Breast epithelium (tissue), 4 donors: ENCODE measurements around the gene MAP4K4. TPM values are rescaled to one million over a fixed set of nuclear protein-coding genes. Genes with fewer than 3 reads are reported as not detected.

Source experiments
- DNase-seq, 2 donors: peaks; one replicate each; pipeline ENCODE4 v3.0.0-alpha.2; 2019; ENCODE audit warnings: low spot score in 2 of 2
- H3K27ac ChIP-seq, 2 donors: fragments of 200-600 bp; sonication (generic) in 1 of 2; one replicate each; pipeline ENCODE4 v1.5.1; 2016 to 2019; ENCODE audit warnings: mild to moderate bottlenecking in 1 of 2
- H3K27me3 ChIP-seq, 2 donors: fragments of 200-600 bp; sonication (generic) in 1 of 2; one replicate each; pipeline versions ENCODE4 v1.5.1 to v1.6.0; 2017 to 2019; ENCODE audit warnings: control low read depth in 1 of 2, mild to moderate bottlenecking in 1 of 2
- H3K36me3 ChIP-seq: fragments of 200-600 bp; one replicate; pipeline ENCODE4 v1.5.1; 2019
- H3K4me1 ChIP-seq, 2 donors: fragments of 200-600 bp; sonication (generic); one replicate each; pipeline ENCODE4 v1.5.1; 2016 to 2019; ENCODE audit warnings: control low read depth in 1 of 2
- H3K4me3 ChIP-seq, 3 donors: fragments of 200-600 bp; sonication (generic); 1 replicate in 2 of 3; 2 replicates in 1 of 3; pipeline ENCODE4 v1.5.1; 2016 to 2019; ENCODE audit warnings: mild to moderate bottlenecking in 3 of 3, moderate library complexity in 2 of 3
- H3K9me3 ChIP-seq, 2 donors: fragments of 200-600 bp; sonication (generic) in 1 of 2; one replicate each; pipeline ENCODE4 v1.5.1; 2016 to 2019; ENCODE audit warnings: control low read depth in 1 of 2
- CTCF ChIP-seq, 3 donors: fragments of 450-650 bp; IDR thresholded peaks; one replicate each; pipeline ENCODE4 v1.5.1; 2016 to 2017; ENCODE audit warnings: antibody characterized with exemption in 3 of 3, mild to moderate bottlenecking in 3 of 3, moderate library complexity in 3 of 3
- POLR2A ChIP-seq: fragments of 450-650 bp; IDR thresholded peaks from one replicate; pipeline ENCODE4 v1.6.1; 2016; ENCODE audit warnings: antibody characterized with exemption, mild to moderate bottlenecking, moderate library complexity
- POLR2AphosphoS5 ChIP-seq, 3 donors: sonication (generic); formaldehyde crosslinking; IDR thresholded peaks; one replicate each; pipeline ENCODE4 v1.6.1; 2017; ENCODE audit warnings: antibody characterized with exemption in 3 of 3
- intact Hi-C: fragments of 100-400 bp; cut with DNase I; formaldehyde crosslinking; loops from one replicate; pipeline ENCODE4 v1.15.1; 2023; ENCODE audit warnings: low total_unique reads
- total RNA-seq, 3 donors: library from RNA; depleted of rRNA; stranded (reverse); fragments of >200 nt; gene quantifications; one replicate each; pipeline ENCODE4 v1.1.0, GENCODE V29; 2016

Gene MAP4K4
- total RNA-seq, 3 donors from 2014 or later = 62.1 to 89.1 (median 74.7) TPM

DNA sequence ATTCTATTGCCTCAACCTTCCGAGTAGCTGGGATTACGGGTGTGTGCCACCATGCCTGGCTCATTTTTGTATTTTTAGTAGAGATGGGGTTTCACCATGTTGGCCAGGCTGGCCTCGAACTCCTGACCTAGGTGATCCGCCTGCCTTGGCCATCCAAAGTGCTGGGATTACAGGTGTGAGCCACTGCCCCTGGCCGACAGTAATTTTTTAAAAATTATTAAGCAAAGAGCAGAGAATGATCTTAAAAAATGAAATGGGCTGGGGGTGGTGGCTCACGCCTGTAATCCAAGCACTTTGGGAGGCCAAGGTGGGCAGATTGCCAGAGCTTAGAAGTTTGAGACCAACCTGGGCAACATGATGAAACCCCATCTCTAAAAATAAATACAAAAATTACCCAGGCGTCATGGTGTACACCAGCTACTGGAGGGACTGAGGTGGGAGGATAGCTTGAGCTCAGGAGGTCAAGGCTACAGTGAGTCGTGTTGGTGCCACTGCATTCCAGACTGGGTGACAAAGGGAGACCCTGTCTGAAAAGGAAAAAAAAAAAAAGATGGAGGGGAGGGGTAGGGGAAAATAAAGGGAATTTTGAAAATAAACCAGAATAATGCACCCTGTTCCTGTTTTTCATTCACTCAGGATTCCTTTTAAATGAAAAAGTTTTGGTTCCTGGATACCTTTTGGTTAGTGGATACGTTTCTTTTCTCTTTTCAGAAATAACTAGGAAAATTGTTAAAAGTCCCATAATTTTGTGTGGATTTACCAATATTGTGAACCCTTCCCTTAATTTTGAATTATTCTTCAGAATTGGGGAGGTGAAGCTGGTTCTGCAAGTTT is 33.9 kb downstream of the MAP4K4 start:
- H3K4me1 ChIP-seq = peaks cover 0 to 3% of the 10 kb centered on the region in 2 donors
- no peak for DNase-seq

GRCh38 chr2:101732199-101732598 is 34.7 kb downstream of the MAP4K4 start:
- Histone ChIP-seq H3K27ac (no peak overlapping the region), H3K27me3 (no peaks in the 10 kb centered on the region), H3K36me3 (no peaks in the 10 kb centered on the region), H3K4me1 (peaks cover 0 to 9% of the 10 kb centered on the region in 2 donors), H3K4me3 (no peak overlapping the region), H3K9me3 (no peaks in the 10 kb centered on the region)
- TF ChIP-seq POLR2AphosphoS5 (IDR thresholded peaks at IDR 0.05) = no peak
- TF ChIP-seq POLR2A = no peak
- no peak for TF ChIP-seq CTCF (IDR thresholded peaks at IDR 0.05)
- intact Hi-C loops = no loop called here
- DNase-seq = no peak

More for the DNA sequence above, 33.9 kb downstream of the MAP4K4 start:
- H3K36me3 ChIP-seq = no peaks in the 10 kb centered on the region
- no peaks in the 10 kb centered on the region for H3K27me3 ChIP-seq
- TF ChIP-seq POLR2A (no peak), CTCF (IDR thresholded peaks at IDR 0.05) (no peak), POLR2AphosphoS5 (IDR thresholded peaks at IDR 0.05) (no peak)
- H3K9me3 ChIP-seq = no peaks in the 10 kb centered on the region
- intact Hi-C loops = no loop called here
- no peak overlapping the region for H3K4me3 ChIP-seq
- H3K27ac ChIP-seq = no peak overlapping the region

DNA sequence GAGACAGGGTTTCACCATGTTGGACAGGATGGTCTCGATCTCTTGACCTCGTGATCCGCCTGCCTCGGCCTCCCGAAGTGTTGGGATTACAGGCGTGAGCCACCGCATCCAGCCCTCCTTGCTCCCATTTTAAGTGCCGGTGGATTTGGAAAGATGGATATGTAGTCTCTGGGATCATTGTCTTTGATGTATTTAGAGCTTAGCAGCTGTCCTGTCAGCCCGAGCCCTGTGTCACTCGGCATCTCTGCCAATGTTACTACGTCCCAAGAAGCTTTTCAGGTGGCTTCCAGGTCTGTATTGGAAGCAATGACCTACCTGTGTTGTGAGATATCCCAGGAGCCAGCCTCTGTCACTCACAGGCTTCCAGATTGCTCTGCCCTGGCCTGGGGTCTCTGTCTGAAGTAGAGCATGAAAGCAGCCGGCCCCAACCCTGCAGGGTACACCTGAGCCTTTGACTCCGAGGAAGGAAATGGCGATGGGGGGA is 35.3 kb downstream of the MAP4K4 start:
- Histone ChIP-seq H3K27me3 (no peaks in the 10 kb centered on the region), H3K27ac (peak overlapping the region in 1 of 2 donors; percentile 1), H3K36me3 (no peaks in the 10 kb centered on the region), H3K9me3 (no peaks in the 10 kb centered on the region), H3K4me1 (peaks cover 0 to 9% of the 10 kb centered on the region in 2 donors), H3K4me3 (no peak overlapping the region)
- TF ChIP-seq CTCF (IDR thresholded peaks at IDR 0.05) (no peak), POLR2A (no peak), POLR2AphosphoS5 (IDR thresholded peaks at IDR 0.05) (no peak)
- no peak for DNase-seq
- intact Hi-C loops = no loop called here

DNA sequence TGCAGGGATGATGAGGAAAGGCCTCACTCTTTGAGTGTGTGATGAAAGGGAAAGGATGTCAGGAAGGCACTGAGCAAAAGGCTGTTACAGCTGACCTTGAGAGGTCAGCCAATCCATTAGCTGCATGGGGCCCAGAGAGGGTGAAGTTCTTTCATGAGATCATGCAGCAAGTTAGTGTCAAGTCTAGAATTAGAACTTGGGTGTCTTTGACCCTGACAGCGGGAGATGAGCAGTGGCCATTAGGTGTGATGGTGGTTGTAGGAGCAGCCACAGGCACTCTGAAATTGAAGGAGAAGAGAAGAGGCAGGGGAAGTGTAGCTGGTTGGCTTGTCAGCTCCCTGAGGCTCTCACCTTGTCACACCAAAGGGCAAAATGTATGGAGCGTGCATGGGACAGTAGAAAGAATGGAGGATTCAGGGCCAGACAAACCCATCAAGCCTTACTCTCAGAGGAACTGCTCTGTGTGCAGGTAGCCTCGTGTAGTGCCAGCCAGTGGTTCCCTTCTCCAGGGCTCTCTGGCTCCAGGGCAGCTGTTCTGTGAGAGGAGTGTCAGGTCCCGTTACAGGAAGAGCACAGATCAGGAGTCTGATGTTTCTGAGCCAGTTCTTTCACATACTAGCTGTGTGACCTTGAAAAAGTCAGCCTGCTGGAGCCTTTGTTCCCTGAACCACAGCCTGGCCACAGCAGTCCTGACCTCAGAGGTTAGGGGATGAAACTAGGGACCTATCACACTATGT is 35.9 kb downstream of the MAP4K4 start:
- H3K36me3 ChIP-seq = no peaks in the 10 kb centered on the region
- no peaks in the 10 kb centered on the region for H3K9me3 ChIP-seq
- no peak overlapping the region for H3K4me3 ChIP-seq
- no peak for DNase-seq
- no peaks in the 10 kb centered on the region for H3K27me3 ChIP-seq
- peaks cover 0 to 9% of the 10 kb centered on the region in 2 donors for H3K4me1 ChIP-seq
- TF ChIP-seq CTCF (IDR thresholded peaks at IDR 0.05) = no peak
- no peak for TF ChIP-seq POLR2AphosphoS5 (IDR thresholded peaks at IDR 0.05)
- TF ChIP-seq POLR2A = no peak
- H3K27ac ChIP-seq = peak overlapping the region in 1 of 2 donors; percentile 1
- intact Hi-C loops = no loop called here
